EH (cell line): ENCODE measurements around the gene SUPT3H.
"Not testable (repeated sequence)": the region's sequence is repeated elsewhere in the genome, so short reads cannot be mapped to it uniquely, and the experiment has no call there.

Source experiments
- DNase-seq: peaks from one replicate; pipeline ENCODE4 v3.0.0-alpha.2; 2015; ENCODE audit warnings: low read depth

The SUPT3H gene

GRCh38 chr6:45174045-45174444 is 203.7 kb downstream of the SUPT3H start:
- DNase-seq = no peak

- DNase-seq = no peak
These were observed 206.4 kb downstream of the SUPT3H start for GRCh38 chr6:45171380-45171779.

GRCh38 chr6:45170309-45170708 is 207.4 kb downstream of the SUPT3H start:
- DNase-seq = no peak

DNA sequence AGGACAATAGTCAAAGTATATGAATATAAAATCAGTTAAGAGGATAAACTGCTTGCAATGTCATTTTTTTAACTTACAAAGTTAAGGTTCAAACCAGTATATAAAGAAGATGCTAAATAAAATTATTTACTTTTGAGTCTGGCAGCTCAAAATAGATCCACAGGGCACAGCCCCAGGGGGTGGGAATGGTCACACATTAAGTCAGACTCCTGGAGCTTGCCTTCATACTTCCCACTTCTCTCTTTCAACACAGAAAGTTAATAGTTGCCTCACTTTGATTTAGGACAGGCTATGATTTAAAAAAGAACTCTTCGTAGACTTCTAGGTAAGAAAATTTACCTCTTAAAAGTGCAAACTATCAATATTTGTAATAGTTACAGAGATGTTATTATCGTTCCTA is 207.9 kb downstream of the SUPT3H start:
- no peak for DNase-seq

- no peak for DNase-seq
These were observed 213.6 kb downstream of the SUPT3H start for GRCh38 chr6:45163952-45164766.

DNA sequence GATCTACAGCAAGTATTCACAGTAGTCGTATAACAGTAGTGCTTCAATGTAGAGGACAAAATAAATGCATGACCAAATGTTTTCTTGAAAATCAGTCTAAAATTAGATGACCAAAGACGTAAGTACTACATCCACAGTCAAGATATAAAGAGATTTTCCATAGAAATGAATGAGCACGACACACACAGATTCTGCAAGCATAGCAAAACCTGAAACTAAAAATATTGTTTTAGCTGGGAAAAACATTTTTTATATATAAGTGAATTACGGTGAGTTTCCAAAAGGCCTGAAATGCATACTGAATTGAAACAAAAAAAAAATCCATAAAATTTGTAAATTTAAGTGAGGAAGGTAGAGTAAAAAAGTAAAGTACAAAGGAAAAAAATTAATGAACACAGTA is 217.4 kb downstream of the SUPT3H start:
- DNase-seq = no peak

GRCh38 chr6:45156075-45156474 is 221.7 kb downstream of the SUPT3H start:
- no peak for DNase-seq

DNA sequence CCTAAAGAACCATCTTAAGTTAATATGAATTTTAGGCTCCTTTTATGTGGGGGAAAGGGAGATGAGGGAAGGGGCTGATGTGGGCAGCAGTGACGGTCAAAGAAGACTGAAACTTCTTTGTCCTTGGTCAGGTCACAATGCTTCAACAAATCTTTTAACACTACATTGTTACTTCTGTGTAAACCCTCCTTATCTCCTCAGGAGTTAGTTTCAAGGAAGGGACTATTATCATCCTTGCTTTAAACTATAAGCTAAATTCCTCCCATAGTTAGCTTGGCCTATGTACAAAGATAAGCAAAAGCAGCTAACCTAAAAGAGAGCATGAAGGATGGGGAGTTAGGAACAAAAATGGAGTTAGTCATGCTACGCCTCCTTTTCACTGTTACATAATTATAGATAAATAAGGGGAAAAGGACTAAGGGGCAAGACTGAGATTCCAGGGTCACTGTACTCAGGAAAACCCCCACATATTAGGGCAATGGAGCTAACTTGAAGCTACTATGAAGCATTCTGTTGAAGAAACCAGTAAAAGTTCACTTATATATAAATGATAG is 222.3 kb downstream of the SUPT3H start:
- no peak for DNase-seq

DNA sequence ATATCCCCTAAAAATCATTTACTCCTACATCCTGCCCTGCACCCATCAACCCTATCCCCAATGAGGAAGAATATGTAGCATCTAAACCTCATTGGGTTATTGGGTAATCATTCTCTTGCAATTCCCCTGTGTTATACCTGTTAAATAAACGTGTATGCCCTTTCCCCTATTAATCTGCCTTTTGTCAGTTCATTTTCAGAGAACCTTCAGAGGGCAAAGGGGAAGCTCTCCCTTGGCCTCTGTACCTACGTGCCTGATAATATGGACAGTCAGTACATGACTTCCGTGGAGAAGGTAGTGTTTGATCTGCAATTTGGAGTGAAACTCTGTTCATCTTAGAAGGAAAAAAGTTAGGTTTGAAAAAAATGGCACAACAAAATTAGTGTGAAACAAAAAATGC is 223.1 kb downstream of the SUPT3H start:
- no peak for DNase-seq

GRCh38 chr6:45148711-45149341 is 228.9 kb downstream of the SUPT3H start:
- DNase-seq = peak; percentile 40

DNA sequence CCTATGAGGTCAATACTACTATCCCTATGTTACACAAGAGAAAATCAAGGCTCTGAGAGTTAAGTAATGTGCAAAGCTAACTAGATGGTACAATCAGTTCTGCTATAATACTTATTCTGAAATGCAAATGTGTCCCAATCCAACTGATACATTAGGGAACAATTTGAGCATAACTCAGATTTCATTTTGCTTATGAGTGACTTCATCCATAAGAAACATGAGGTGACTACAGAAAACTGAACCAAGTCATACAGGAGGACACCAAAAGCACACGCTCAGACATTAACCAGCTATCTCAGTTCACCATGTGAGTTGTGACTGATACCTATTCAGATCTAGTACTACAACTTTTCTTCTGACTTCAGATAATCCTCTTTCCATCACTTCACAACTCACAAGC is 229.5 kb downstream of the SUPT3H start:
- no peak for DNase-seq

DNA sequence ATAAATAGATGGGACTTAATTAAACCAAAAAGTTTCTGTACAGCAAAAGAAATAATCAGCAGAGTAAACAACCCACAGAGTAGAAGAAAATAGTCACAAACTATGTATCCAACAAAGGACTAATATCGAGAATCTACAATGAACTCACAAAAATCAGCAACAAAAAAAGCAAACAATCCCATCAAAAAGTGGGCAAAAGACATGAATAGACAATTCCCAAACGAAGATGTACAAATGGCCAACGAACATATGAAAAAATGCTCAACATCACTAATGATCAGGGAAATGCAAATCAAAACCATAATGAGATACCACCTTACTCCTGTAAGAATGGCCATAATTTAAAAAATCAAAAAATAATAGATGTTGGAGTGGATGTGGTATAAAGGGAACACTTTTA is 232.1 kb downstream of the SUPT3H start:
- not testable (repeated sequence) for DNase-seq

DNA sequence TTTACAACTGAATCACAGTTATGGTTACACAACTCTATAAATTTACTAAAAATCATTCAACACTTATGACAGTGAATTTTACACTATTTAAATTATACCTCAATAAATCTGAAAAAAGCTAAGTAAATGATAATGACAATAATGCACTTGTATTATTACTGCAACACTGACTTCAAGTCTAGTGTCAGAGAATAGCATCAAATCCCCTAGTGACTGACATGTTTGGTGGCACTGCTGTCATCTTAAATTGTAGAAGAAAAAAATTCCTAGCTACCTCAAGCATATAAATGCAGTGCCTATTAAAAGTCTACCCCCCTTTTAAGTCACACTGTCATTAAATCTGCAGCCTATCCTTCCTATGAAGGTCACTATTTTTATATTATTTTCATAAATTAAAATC is 239.0 kb downstream of the SUPT3H start:
- no peak for DNase-seq

- no peak for DNase-seq
These were observed 241.2 kb downstream of the SUPT3H start for GRCh38 chr6:45136495-45136894.

GRCh38 chr6:45132658-45133294 is 245.0 kb downstream of the SUPT3H start:
- DNase-seq = no peak

GRCh38 chr6:45132059-45132458 is 245.7 kb downstream of the SUPT3H start:
- DNase-seq = peak; percentile 64

GRCh38 chr6:45129051-45129450 is 248.7 kb downstream of the SUPT3H start:
- no peak for DNase-seq

DNA sequence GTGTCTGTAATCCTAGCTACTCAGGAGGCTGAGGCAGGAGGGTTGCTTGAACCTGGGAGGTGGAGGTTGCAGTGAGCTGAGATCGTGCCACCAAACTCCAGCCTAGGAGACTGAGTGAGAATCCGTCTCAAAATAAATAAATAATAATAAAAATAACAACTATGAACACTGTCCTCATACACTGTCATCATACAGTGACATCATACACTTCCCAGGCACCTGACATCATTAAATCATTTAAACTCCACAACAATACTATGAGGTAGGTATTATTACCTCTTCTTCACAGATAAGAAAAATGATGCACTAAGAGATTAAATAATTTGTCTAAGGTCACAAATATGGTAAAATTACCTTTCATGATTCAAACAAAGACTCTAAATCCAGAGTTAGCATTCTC is 250.5 kb downstream of the SUPT3H start:
- no peak for DNase-seq

GRCh38 chr6:45126033-45126432 is 251.7 kb downstream of the SUPT3H start:
- DNase-seq = no peak

GRCh38 chr6:45123023-45123422 is 254.7 kb downstream of the SUPT3H start:
- DNase-seq = no peak

DNA sequence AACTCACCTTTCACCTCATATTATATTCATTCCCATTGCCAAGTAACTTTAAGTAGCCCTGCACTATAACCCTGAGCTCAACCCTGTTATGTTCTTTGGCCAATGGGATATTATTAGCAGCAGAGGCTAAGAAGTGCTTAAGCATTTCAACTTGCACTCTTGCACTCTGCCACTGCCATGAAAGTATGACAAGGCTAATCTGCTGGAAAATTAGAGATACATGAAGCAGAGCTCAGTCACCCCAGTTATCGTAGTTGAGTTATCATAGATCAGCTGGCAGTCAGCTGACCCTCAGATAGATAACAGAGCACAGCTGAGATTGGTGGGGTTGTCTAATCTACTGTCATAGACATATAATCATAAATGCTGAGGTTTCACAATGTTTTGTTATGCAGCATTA is 259.0 kb downstream of the SUPT3H start:
- no peak for DNase-seq

DNA sequence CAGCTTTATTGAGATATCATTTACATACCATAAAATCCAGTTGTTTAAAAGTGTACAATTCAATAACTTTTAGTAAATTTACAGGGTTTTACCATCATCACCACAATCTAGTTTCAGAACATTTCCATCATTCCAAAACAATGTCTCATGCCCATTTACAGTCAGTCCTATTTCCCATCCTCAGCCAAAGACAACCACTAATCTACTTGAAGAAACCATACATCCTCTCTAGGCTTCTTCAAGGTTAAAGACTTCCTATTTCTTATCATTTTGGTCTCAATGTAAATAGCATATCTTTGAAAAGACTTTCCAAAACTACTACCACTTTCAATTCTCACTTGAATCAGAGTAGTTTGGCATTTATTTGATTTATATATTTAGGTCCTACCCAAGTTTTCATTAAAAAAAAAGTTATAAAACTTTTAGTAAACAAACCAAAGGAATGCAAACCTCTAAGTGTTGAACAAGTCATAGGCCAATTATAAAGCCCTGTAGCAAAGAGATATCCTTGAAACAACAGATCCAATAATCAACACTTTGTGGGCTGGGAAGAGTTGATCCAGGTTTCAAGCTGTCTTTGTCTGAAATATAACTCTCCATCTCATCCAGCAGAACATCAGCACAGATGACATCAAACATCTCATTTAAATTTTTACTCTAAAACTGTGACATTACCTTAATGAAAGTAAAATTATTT is 260.9 kb downstream of the SUPT3H start:
- DNase-seq = peak; percentile 91
